A549 (cell line): ENCODE results near the gene SH3BP5.

Source experiments
- BHLHE40 ChIP-seq: IDR thresholded peaks from 2 replicates; pipeline ENCODE4 v1.6.1; 2012; ENCODE audit warnings: low read depth, low read length, inconsistent platforms
- CEBPB ChIP-seq, 2 experiments: fragments of >200 bp in 1 of 2; sonication (Bioruptor Twin) in 1 of 2; formaldehyde crosslinking in 1 of 2; IDR thresholded peaks; 2 replicates each; pipeline ENCODE4 v1.6.1; 2012 to 2016
- EHF ChIP-seq: fragments of 250-450 bp; sonication (Bioruptor Pico); IDR thresholded peaks from 2 replicates; pipeline ENCODE4 v1.5.0; 2020; ENCODE audit warnings: mild to moderate bottlenecking
- EP300 ChIP-seq, 2 experiments: fragments of >200 bp; sonication (Bioruptor Twin); formaldehyde crosslinking; IDR thresholded peaks; 2 replicates in 1 of 2; 3 replicates in 1 of 2; pipeline ENCODE4 v1.6.1; 2016 to 2017
- HOXB13 ChIP-seq: fragments of 250-450 bp; sonication (Bioruptor Pico); IDR thresholded peaks from 2 replicates; pipeline ENCODE4 v1.5.0; 2020; ENCODE audit warnings: low read depth, mild to moderate bottlenecking, moderate library complexity
- JUN ChIP-seq, 2 experiments: fragments of >200 bp; sonication (Bioruptor Twin); formaldehyde crosslinking; IDR thresholded peaks; 2 replicates in 1 of 2; 3 replicates in 1 of 2; pipeline ENCODE4 v1.6.1; 2016 to 2017
- RCOR1 ChIP-seq: fragments of 150-350 bp; IDR thresholded peaks from 2 replicates; pipeline ENCODE4 v1.6.1; 2014; ENCODE audit warnings: antibody characterized with exemption, low read length, low read depth
- RFX5 ChIP-seq: fragments of 450-650 bp; IDR thresholded peaks from 2 replicates; pipeline ENCODE4 v1.7.1; 2014; ENCODE audit warnings: antibody characterized with exemption, mild to moderate bottlenecking, moderate library complexity
- ZNF302 ChIP-seq: fragments of 250-450 bp; sonication (Bioruptor Pico); IDR thresholded peaks from 2 replicates; pipeline ENCODE4 v1.9.0; 2021; ENCODE audit warnings: inconsistent platforms, mild to moderate bottlenecking, moderate library complexity
- TF ChIP-seq, protein P1 (sequence below): fragments of >200 bp; sonication (Bioruptor Twin); formaldehyde crosslinking; IDR thresholded peaks from 3 replicates; pipeline ENCODE4 v1.6.1; 2016
- TF ChIP-seq, protein P2 (sequence below): fragments of >200 bp; sonication (Bioruptor Twin); formaldehyde crosslinking; IDR thresholded peaks from 3 replicates; pipeline ENCODE4 v1.5.1; 2016
- TF ChIP-seq, protein P3 (sequence below): fragments of 450-650 bp; IDR thresholded peaks from 2 replicates; pipeline ENCODE4 v1.6.1; 2014; ENCODE audit warnings: antibody characterized with exemption
- TF ChIP-seq, protein P4 (sequence below): IDR thresholded peaks from 2 replicates; pipeline ENCODE4 v1.6.1; 2012

DNA sequence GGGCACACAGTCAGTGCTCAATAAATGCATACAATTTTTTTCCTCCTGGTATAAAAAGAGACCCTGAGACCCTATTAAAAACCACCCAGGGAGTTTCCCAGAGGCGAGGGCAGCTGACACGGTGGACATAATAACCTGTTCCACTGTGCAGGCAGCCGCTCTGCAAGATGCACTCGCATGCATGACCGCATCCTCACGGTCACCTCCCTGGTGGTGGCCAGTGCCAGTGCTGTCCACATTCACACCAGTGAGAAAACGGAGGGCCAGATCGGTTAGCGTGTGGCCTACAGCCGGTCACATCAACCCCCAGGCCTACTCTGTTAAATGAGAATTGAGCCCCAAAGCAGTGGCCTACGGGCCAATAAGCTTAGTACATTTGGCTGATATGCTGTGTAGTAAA lies 24.8 kb downstream of the SH3BP5 start:
- no peak for TF ChIP-seq ZNF302 (CRISPR knock-in tag)
- no peak for TF ChIP-seq RFX5
- TF ChIP-seq, protein P1, sequence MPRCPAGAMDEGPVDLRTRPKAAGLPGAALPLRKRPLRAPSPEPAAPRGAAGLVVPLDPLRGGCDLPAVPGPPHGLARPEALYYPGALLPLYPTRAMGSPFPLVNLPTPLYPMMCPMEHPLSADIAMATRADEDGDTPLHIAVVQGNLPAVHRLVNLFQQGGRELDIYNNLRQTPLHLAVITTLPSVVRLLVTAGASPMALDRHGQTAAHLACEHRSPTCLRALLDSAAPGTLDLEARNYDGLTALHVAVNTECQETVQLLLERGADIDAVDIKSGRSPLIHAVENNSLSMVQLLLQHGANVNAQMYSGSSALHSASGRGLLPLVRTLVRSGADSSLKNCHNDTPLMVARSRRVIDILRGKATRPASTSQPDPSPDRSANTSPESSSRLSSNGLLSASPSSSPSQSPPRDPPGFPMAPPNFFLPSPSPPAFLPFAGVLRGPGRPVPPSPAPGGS = no peak
- TF ChIP-seq EHF (CRISPR knock-in tag) = no peak
- TF ChIP-seq, protein P2, sequence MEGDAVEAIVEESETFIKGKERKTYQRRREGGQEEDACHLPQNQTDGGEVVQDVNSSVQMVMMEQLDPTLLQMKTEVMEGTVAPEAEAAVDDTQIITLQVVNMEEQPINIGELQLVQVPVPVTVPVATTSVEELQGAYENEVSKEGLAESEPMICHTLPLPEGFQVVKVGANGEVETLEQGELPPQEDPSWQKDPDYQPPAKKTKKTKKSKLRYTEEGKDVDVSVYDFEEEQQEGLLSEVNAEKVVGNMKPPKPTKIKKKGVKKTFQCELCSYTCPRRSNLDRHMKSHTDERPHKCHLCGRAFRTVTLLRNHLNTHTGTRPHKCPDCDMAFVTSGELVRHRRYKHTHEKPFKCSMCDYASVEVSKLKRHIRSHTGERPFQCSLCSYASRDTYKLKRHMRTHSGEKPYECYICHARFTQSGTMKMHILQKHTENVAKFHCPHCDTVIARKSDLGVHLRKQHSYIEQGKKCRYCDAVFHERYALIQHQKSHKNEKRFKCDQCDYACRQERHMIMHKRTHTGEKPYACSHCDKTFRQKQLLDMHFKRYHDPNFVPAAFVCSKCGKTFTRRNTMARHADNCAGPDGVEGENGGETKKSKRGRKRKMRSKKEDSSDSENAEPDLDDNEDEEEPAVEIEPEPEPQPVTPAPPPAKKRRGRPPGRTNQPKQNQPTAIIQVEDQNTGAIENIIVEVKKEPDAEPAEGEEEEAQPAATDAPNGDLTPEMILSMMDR = no peak
- TF ChIP-seq EP300 (IDR thresholded peaks at IDR 0.05) = no peak
- no peak for TF ChIP-seq HOXB13
- TF ChIP-seq BHLHE40 = no peak
- TF ChIP-seq, protein P3, sequence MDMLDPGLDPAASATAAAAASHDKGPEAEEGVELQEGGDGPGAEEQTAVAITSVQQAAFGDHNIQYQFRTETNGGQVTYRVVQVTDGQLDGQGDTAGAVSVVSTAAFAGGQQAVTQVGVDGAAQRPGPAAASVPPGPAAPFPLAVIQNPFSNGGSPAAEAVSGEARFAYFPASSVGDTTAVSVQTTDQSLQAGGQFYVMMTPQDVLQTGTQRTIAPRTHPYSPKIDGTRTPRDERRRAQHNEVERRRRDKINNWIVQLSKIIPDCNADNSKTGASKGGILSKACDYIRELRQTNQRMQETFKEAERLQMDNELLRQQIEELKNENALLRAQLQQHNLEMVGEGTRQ = no peak
- no peak for TF ChIP-seq CEBPB (IDR thresholded peaks at IDR 0.05)
- TF ChIP-seq JUN (IDR thresholded peaks at IDR 0.05) = no peak
- no peak for TF ChIP-seq RCOR1
- TF ChIP-seq, protein P4, sequence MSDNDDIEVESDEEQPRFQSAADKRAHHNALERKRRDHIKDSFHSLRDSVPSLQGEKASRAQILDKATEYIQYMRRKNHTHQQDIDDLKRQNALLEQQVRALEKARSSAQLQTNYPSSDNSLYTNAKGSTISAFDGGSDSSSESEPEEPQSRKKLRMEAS = no peak
